ENCODE data around the gene MEGF11.

MEGF11 gene

DNA sequence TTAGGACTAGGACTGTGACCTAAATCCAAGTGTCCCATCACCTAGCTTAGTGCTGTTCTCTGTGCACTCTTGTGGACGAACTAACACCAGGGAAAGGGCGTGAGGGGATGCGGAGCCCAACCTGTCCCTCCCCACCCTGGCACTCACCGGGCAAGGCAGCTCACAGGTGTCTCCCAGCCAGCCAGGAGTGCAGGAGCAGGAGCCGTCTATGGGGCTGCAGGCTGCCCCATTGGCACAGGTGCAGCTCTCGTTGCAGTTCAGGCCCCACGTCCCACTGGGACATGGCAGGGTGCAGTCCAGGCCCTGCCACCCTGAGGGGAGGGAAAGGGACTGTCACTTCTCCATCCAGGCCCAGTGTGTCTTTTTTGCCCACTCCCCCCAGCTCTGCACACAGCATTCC lies 324.0 kb downstream of the MEGF11 start:
- DNase-seq: no peak

DNA sequence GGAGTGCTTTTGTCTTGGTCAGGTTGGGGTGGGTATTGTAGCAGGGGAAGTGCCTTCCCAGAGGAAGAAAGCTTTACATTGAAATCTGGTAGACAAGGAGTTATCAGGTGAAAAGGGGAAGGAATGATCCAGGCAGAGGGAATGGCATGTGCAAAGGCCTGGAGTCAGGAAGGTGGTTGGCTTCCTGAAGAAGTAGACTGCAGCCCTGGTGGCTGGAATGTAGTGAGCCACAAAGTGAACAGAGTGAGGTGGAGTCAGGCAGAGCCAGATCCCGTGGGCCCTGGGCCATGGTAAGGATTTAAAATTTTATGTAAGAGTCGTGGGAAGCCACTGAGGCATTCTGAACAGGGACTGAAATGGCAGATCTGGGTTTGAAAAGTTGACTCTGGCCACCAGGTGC lies 326.0 kb downstream of the MEGF11 start:
- no peak for DNase-seq

- no peak for DNase-seq
These were observed 326.7 kb downstream of the MEGF11 start for GRCh38 chr15:65926899-65927298.

DNA sequence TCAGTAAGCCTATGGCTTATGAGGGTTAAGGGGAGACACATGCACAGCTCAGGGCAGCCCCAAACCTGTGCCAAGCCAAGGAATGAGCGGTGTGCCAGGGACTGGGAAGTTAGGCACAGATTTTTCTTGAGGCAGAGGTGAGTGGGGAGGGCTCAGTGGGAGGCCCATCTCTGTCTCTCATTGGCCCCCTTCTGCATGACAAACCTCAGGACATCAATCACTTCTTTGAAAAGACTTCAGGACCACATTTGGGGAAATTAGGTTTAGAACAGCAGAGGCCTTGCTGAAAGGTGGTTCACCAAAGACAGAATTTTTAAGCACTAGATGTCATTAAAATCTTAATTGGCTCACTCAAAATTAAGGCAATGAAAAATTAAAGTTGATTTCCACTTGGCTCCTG lies 327.1 kb downstream of the MEGF11 start:
- DNase-seq: no peak

- DNase-seq: no peak
These were observed 328.2 kb downstream of the MEGF11 start for GRCh38 chr15:65925338-65925737.

GRCh38 chr15:65924004-65924403 lies 329.5 kb downstream of the MEGF11 start:
- no peak for DNase-seq

DNA sequence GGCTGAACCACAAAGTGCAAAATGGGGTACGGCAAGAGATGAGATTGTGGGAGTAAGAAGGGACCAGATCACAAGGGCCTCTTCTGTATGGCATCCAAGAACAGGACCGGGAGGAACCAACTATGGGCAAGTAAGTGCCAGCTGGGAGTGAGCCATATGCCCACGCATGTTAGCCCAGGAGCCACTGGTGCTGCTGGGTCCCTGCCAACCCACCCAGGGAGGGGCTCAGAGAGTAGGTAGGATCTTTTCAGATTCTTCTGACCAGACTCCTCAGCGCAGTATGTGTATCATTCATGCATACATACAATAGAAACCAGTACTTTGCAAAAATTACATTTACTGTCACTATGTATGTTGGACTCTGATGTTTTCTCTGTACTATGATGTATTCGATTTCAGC lies 330.3 kb downstream of the MEGF11 start:
- DNase-seq: peak; percentile 11

DNA sequence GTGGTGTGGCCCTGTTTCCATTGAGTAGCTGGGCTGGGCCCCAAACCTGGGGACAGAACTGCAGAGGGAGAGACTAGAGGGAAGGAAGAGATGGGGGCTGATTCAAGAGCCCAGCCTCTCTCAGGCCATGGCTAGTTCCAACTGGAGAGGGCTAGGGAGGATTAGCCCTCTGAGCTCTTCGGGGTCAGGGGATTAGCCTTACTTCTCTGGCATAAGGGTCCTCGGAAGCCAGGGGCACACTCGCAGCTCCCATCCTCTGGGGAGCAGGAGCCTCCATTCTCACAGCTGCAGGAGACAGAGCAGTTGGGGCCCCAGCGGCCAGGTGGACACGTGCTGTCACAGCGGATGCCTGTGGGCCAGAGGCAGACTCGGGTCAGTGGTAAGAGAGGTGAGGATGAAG lies 330.9 kb downstream of the MEGF11 start:
- DNase-seq: no peak

DNA sequence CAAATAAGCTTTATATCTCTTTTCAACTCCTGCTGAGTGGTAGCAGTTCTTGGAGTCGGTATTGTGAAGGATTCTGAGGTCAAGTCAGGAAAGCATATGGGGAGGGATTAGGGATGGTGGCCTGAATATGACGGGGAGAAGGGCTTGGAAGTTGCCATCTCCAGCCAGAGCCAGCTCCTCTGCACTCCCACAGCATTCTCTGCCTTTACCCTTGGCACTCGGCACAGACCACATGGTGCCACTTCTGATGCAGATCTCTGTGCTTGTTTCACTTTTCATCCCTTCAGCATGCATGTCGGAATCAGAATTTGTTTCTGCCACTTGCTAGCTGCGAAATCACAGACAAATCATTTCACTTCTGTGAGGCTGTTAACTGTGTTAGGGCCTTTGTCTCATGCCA lies 331.8 kb downstream of the MEGF11 start:
- no peak for DNase-seq

GRCh38 chr15:65920825-65921309 lies 332.7 kb downstream of the MEGF11 start:
- no peak for DNase-seq

DNA sequence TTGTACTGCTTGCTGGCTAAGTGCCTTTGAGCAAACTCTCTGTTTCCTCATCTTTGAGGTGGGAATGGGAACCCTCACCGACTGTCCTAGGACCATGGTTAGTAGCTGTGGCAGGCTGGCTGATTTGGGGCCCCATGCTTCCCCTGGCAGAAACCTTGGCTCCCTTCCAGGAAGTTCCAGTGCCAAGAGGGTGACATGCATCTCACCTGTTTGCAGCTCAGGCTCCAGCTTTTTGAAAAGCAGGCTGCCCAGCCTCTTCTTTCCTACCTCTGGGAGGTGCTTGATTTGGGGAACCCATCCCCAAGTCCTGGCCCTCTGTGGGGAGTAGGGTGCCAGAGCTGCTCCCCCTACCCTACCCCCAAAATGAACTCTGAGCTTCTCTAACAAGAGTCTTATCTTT lies 333.4 kb downstream of the MEGF11 start:
- peak; percentile 66 for DNase-seq

- no peak for DNase-seq
These were observed 334.2 kb downstream of the MEGF11 start for GRCh38 chr15:65919353-65919752.

GRCh38 chr15:65918945-65919344 lies 334.6 kb downstream of the MEGF11 start:
- DNase-seq: no peak

GRCh38 chr15:65918357-65918920 lies 335.1 kb downstream of the MEGF11 start:
- no peak for DNase-seq

- no peak for DNase-seq
These were observed 335.6 kb downstream of the MEGF11 start for GRCh38 chr15:65917936-65918335.

DNA sequence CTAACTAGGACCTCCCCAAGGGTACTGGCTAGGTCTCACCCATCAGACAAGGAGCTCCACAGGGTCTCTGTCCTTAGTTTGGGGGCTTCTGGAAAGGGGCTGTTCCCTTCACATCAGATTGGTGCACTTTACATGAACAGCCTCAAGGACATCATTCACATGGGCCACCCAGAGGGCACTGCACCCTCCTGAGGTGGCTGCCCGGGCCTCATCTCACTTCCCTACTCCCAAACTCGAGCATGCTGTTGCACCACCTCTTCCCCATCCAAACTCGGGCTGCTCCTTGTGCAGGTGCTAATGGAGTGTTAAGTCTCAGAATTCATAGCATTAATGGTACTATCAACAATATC lies 336.2 kb downstream of the MEGF11 start:
- no peak for DNase-seq

DNA sequence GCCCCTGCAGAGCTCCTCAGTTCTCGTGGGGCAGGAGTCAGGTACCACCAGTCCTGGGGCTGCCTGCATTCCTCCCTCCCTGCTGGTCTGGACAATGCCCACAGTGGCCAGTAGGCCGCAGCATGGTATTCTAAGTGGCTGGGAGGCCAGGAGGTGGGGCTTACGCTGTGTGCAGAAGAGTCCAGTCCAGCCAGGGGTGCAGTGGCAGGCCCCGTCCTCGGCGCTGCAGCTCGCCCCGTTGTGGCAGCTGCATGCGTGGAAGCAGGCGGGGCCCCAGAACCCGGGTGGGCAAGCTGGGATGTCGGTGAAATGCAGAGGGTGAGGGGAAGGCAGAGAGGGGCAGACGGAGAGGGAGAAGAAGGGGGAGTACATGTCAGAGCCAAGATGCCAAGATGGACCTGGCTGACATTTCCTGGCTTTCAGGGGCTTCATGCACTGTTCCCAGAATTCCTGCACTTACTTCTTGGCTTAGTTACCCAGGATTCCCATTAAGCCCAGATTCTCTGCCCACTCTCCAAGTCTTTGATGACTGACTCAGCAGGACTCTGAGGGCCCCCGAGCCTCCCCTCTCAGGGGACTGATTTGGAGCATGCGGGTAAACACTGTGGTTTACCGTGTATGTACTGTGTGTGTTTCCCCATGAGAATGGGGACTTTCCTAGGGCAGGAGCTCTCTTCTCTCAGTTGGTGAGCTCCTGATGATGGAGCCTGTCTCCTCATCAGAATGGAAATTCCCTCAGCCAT lies 336.7 kb downstream of the MEGF11 start:
- DNase-seq: peak; percentile 42

DNA sequence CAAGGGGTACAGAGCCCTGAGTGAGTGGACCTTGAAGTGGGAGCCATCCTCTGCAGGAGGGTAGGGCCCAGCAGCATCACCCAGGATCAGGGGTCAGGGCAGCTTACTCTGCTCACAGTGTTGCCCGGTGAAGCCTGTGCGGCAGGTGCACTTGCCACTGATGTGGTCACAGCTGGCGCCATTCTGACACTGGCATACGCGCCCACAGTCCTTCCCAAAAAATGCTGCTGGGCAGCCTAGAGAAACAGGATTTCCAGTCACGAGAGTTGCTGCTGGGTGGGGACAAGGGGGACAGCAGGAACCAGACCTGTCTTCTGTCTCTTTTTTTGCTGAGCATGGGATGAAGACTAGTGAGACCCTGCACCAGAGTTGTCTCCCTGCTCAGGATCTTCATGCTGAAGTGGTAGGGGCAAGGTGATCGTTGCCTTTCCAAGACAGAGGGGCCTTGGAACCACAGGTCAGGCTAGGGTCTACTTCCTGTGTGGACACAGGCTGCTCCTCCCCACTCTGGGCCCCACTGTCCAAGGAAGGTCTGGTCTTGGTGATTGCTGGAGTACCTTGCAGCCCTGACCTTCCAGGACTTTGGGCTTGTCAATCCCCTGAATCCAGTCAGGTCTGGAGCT lies 337.4 kb downstream of the MEGF11 start:
- DNase-seq: no peak

- DNase-seq: no peak
These were observed 338.3 kb downstream of the MEGF11 start for GRCh38 chr15:65914981-65915925.

- DNase-seq: no peak
These were observed 339.2 kb downstream of the MEGF11 start for GRCh38 chr15:65914386-65914785.

GRCh38 chr15:65913631-65914199 lies 339.8 kb downstream of the MEGF11 start:
- DNase-seq: no peak

- DNase-seq: no peak
These were observed 341.3 kb downstream of the MEGF11 start for GRCh38 chr15:65912235-65912634.

DNA sequence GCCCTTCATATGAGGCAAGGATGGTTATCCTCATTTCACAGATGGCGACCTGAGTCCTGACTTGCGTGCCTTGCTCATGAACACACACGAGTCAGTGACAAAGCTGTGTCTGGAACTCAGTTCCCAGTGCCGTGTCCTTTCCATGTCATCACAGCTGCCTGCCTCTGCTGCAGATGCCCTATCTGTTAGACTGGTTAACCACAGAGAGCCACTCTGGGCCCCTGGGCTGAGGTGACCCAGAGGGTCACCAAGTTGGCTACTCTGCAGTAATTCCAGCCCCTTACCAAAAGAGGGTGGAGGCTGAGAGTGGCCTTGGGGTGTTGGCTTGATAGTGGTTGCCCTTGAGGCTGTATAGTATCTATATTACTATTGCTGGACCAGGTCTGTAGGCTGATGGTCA lies 343.2 kb downstream of the MEGF11 start:
- no peak for DNase-seq
